DND-41 (cell line): ENCODE measurements around the gene KDM1A.

Source experiments
- ATAC-seq: fragments of 200-7000 bp; cut with Tn5 transposase; 3 replicates; pipeline ENCODE4 v1.9.1; 2021; ENCODE audit warnings: low read depth; ENCODE audit not compliant: insufficient read depth
- DNase-seq: peaks from one replicate; pipeline ENCODE4 v3.0.0-alpha.2; 2020
- H2AFZ ChIP-seq: 2 replicates; pipeline ENCODE4 v1.6.0; 2012; ENCODE audit warnings: low read depth, low read length
- H3K27ac ChIP-seq: 2 replicates; pipeline ENCODE4 v1.5.1; 2012; ENCODE audit warnings: low read length, inconsistent platforms
- H3K27me3 ChIP-seq: fragments of 200-600 bp; sonication (generic); 2 replicates; pipeline ENCODE4 v1.6.0; 2012; ENCODE audit warnings: low read length, mild to moderate bottlenecking, inconsistent platforms; ENCODE audit not compliant: insufficient read depth, poor library complexity
- H3K36me3 ChIP-seq: 2 replicates; pipeline ENCODE4 v1.5.1; 2012; ENCODE audit warnings: low read length, inconsistent platforms; ENCODE audit not compliant: insufficient read depth
- H3K4me1 ChIP-seq: 2 replicates; pipeline ENCODE4 v1.5.1; 2012; ENCODE audit warnings: mild to moderate bottlenecking, low read length; ENCODE audit not compliant: insufficient read depth
- H3K4me2 ChIP-seq: 2 replicates; pipeline ENCODE4 v1.6.0; 2012; ENCODE audit warnings: mild to moderate bottlenecking, moderate library complexity, low read length, inconsistent platforms; ENCODE audit not compliant: insufficient read depth
- H3K4me3 ChIP-seq, 2 experiments: fragments of 200-600 bp in 1 of 2; shearing (Covaris generic) in 1 of 2; 2 replicates each; pipeline ENCODE4 v1.5.1; 2012 to 2016; ENCODE audit warnings: inconsistent platforms in 2 of 2, low read length in 2 of 2, mild to moderate bottlenecking in 2 of 2, low read depth in 1 of 2, moderate library complexity in 1 of 2
- H3K79me2 ChIP-seq: 2 replicates; pipeline ENCODE4 v1.6.0; 2012; ENCODE audit warnings: low read length, inconsistent platforms; ENCODE audit not compliant: insufficient read depth
- H3K9ac ChIP-seq: 2 replicates; pipeline ENCODE4 v1.6.0; 2012; ENCODE audit warnings: low read depth, mild to moderate bottlenecking, inconsistent platforms, low read length, moderate library complexity
- H3K9me3 ChIP-seq: 2 replicates; pipeline ENCODE4 v1.5.1; 2012; ENCODE audit warnings: low read length, moderate library complexity, mild to moderate bottlenecking, inconsistent platforms; ENCODE audit not compliant: insufficient read depth, severe bottlenecking
- H4K20me1 ChIP-seq: 2 replicates; pipeline ENCODE4 v1.6.0; 2012; ENCODE audit warnings: low read length; ENCODE audit not compliant: insufficient read depth
- CTCF ChIP-seq: IDR thresholded peaks from 2 replicates; pipeline ENCODE4 v1.5.1; 2012; ENCODE audit warnings: borderline replicate concordance, low read length, moderate library complexity, mild to moderate bottlenecking; ENCODE audit not compliant: poor library complexity, severe bottlenecking; ENCODE audit errors: extremely low read depth
- EZH2 ChIP-seq: IDR thresholded peaks from 3 replicates; pipeline ENCODE4 v1.6.1; 2012; ENCODE audit warnings: borderline replicate concordance, low read depth, mild to moderate bottlenecking, moderate library complexity, low read length, inconsistent platforms; ENCODE audit not compliant: severe bottlenecking

The KDM1A gene

GRCh38 chr1:23125489-23125888, 106.2 kb downstream of the KDM1A start:
- ATAC-seq (no peak), DNase-seq (no peak)
- no peaks in the 10 kb centered on the region for H3K27me3 ChIP-seq
- no peaks in the 10 kb centered on the region for H3K36me3 ChIP-seq
- no peak overlapping the region for H3K27ac ChIP-seq
- H3K4me3 ChIP-seq = no peak overlapping the region
- no peaks in the 10 kb centered on the region for H3K9me3 ChIP-seq
- peaks cover 53% of the 10 kb centered on the region for H3K79me2 ChIP-seq
- no peak overlapping the region for H3K9ac ChIP-seq
- no peak overlapping the region for H3K4me2 ChIP-seq
- no peak overlapping the region for H2AFZ ChIP-seq
- H4K20me1 ChIP-seq = peaks cover 47% of the 10 kb centered on the region; the same call in 1 of the 2 replicates
- H3K4me1 ChIP-seq = peaks cover under 1% of the 10 kb centered on the region; the same call in 1 of the 2 replicates
- TF ChIP-seq EZH2 = no peak
- no peak for TF ChIP-seq CTCF

GRCh38 chr1:23126200-23126599, 106.9 kb downstream of the KDM1A start:
- Histone ChIP-seq H3K79me2 (peaks cover 52% of the 10 kb centered on the region), H4K20me1 (peaks cover 48% of the 10 kb centered on the region; the same call in 1 of the 2 replicates), H3K9ac (no peak overlapping the region), H3K27ac (no peak overlapping the region), H3K4me3 (no peak overlapping the region), H3K4me1 (no peaks in the 10 kb centered on the region), H3K36me3 (no peaks in the 10 kb centered on the region), H2AFZ (no peak overlapping the region), H3K9me3 (no peaks in the 10 kb centered on the region), H3K27me3 (no peaks in the 10 kb centered on the region), H3K4me2 (no peak overlapping the region)
- DNase-seq (no peak), ATAC-seq (no peak)
- no peak for TF ChIP-seq EZH2
- no peak for TF ChIP-seq CTCF

GRCh38 chr1:23126801-23127200, 107.5 kb downstream of the KDM1A start:
- Histone ChIP-seq H3K4me2 (no peak overlapping the region), H3K79me2 (peaks cover 50% of the 10 kb centered on the region)

More at GRCh38 chr1:23126801-23127200, 107.5 kb downstream of the KDM1A start:
- peaks cover 49% of the 10 kb centered on the region; the same call in 1 of the 2 replicates for H4K20me1 ChIP-seq
- H3K36me3 ChIP-seq = no peaks in the 10 kb centered on the region
- H2AFZ ChIP-seq = no peak overlapping the region
- H3K4me1 ChIP-seq = no peaks in the 10 kb centered on the region
- no peaks in the 10 kb centered on the region for H3K9me3 ChIP-seq
- no peak overlapping the region for H3K27ac ChIP-seq
- TF ChIP-seq EZH2 (no peak), CTCF (no peak)
- no peaks in the 10 kb centered on the region for H3K27me3 ChIP-seq
- DNase-seq = no peak
- no peak for ATAC-seq
- H3K9ac ChIP-seq = no peak overlapping the region
- H3K4me3 ChIP-seq = no peak overlapping the region
